Breast epithelium (tissue), 4 donors: ENCODE results near the gene PNMT. TPM values are rescaled to one million over a fixed set of nuclear protein-coding genes. Genes with fewer than 3 reads are reported as not detected.

Experiments
- DNase-seq, 2 donors: peaks; one replicate each; pipeline ENCODE4 v3.0.0-alpha.2; 2019; ENCODE audit warnings: low spot score in 2 of 2
- H3K27ac ChIP-seq, 2 donors: fragments of 200-600 bp; sonication (generic) in 1 of 2; one replicate each; pipeline ENCODE4 v1.5.1; 2016 to 2019; ENCODE audit warnings: mild to moderate bottlenecking in 1 of 2
- H3K27me3 ChIP-seq, 2 donors: fragments of 200-600 bp; sonication (generic) in 1 of 2; one replicate each; pipeline versions ENCODE4 v1.5.1 to v1.6.0; 2017 to 2019; ENCODE audit warnings: control low read depth in 1 of 2, mild to moderate bottlenecking in 1 of 2
- H3K36me3 ChIP-seq: fragments of 200-600 bp; one replicate; pipeline ENCODE4 v1.5.1; 2019
- H3K4me1 ChIP-seq, 2 donors: fragments of 200-600 bp; sonication (generic); one replicate each; pipeline ENCODE4 v1.5.1; 2016 to 2019; ENCODE audit warnings: control low read depth in 1 of 2
- H3K4me3 ChIP-seq, 3 donors: fragments of 200-600 bp; sonication (generic); 1 replicate in 2 of 3; 2 replicates in 1 of 3; pipeline ENCODE4 v1.5.1; 2016 to 2019; ENCODE audit warnings: mild to moderate bottlenecking in 3 of 3, moderate library complexity in 2 of 3
- H3K9me3 ChIP-seq, 2 donors: fragments of 200-600 bp; sonication (generic) in 1 of 2; one replicate each; pipeline ENCODE4 v1.5.1; 2016 to 2019; ENCODE audit warnings: control low read depth in 1 of 2
- CTCF ChIP-seq, 3 donors: fragments of 450-650 bp; IDR thresholded peaks; one replicate each; pipeline ENCODE4 v1.5.1; 2016 to 2017; ENCODE audit warnings: antibody characterized with exemption in 3 of 3, mild to moderate bottlenecking in 3 of 3, moderate library complexity in 3 of 3
- POLR2A ChIP-seq: fragments of 450-650 bp; IDR thresholded peaks from one replicate; pipeline ENCODE4 v1.6.1; 2016; ENCODE audit warnings: antibody characterized with exemption, mild to moderate bottlenecking, moderate library complexity
- POLR2AphosphoS5 ChIP-seq, 3 donors: sonication (generic); formaldehyde crosslinking; IDR thresholded peaks; one replicate each; pipeline ENCODE4 v1.6.1; 2017; ENCODE audit warnings: antibody characterized with exemption in 3 of 3
- intact Hi-C: fragments of 100-400 bp; cut with DNase I; formaldehyde crosslinking; loops from one replicate; pipeline ENCODE4 v1.15.1; 2023; ENCODE audit warnings: low total_unique reads
- total RNA-seq, 3 donors: library from RNA; depleted of rRNA; stranded (reverse); fragments of >200 nt; gene quantifications; one replicate each; pipeline ENCODE4 v1.1.0, GENCODE V29; 2016

PNMT gene
- total RNA-seq, 3 donors from 2014 or later = 1.6 to 9.5 (median 5.1) TPM

GRCh38 chr17:39629494-39629880 lies 38.8 kb upstream of the PNMT start:
- Histone ChIP-seq H3K36me3 (no peaks in the 10 kb centered on the region), H3K27me3 (peaks cover 0 to 3% of the 10 kb centered on the region in 2 donors), H3K4me3 (peak overlapping the region in 1 of 3 donors; percentile 22), H3K4me1 (peaks cover 8 to 14% of the 10 kb centered on the region in 2 donors), H3K9me3 (no peaks in the 10 kb centered on the region), H3K27ac (peak overlapping the region; percentile 91 to 93)
- no peak for TF ChIP-seq POLR2AphosphoS5 (IDR thresholded peaks at IDR 0.05)
- TF ChIP-seq POLR2A = no peak
- no peak for TF ChIP-seq CTCF (IDR thresholded peaks at IDR 0.05)
- no peak for DNase-seq
- intact Hi-C loops = loop anchor here (10.0 kb wide), 1 partner anchor 125 kb away; no protein-coding TSS in a partner anchor

GRCh38 chr17:39629898-39630297 lies 38.4 kb upstream of the PNMT start:
- intact Hi-C loops = loop anchor here (10.0 kb wide), 1 partner anchor 125 kb away; no protein-coding TSS in a partner anchor
- peaks cover 0 to 3% of the 10 kb centered on the region in 2 donors for H3K27me3 ChIP-seq
- no peak overlapping the region for H3K4me3 ChIP-seq
- peaks cover 8 to 14% of the 10 kb centered on the region in 2 donors for H3K4me1 ChIP-seq
- DNase-seq = no peak
- H3K36me3 ChIP-seq = no peaks in the 10 kb centered on the region
- H3K27ac ChIP-seq = peak overlapping the region; percentile 91 to 93
- H3K9me3 ChIP-seq = no peaks in the 10 kb centered on the region
- TF ChIP-seq POLR2A (no peak), CTCF (IDR thresholded peaks at IDR 0.05) (no peak), POLR2AphosphoS5 (IDR thresholded peaks at IDR 0.05) (no peak)

DNA sequence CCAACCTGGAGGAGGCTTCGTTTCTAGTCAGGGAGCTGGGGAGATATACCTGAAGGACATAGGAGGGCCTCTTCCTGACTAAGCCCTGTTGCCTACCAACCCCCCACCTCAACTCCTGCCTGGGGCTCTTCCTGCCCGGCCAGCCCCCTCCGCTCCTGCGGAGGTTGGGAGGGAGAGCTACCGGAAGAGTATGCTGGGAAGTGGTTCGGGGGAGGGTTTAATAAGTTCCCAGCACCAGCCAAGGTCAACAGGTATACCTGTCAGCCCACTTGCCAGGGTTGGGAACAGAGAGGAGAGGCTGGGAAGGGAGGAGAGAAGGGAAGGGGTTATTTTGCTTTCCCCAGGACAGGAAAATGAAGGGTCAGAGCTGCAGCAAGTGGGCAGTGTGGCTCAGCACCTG lies 36.9 kb upstream of the PNMT start:
- H3K36me3 ChIP-seq = no peaks in the 10 kb centered on the region
- peaks cover 0 to 3% of the 10 kb centered on the region in 2 donors for H3K27me3 ChIP-seq
- peak in 1 of 2 donors; percentile 53 for DNase-seq
- no peaks in the 10 kb centered on the region for H3K9me3 ChIP-seq
- peak overlapping the region in 1 of 3 donors; percentile 30 for H3K4me3 ChIP-seq
- H3K4me1 ChIP-seq = peaks cover 8 to 9% of the 10 kb centered on the region in 2 donors
- TF ChIP-seq POLR2AphosphoS5 (IDR thresholded peaks at IDR 0.05) = no peak
- TF ChIP-seq CTCF (IDR thresholded peaks at IDR 0.05) = no peak
- no peak for TF ChIP-seq POLR2A
- peak overlapping the region; percentile 91 to 93 for H3K27ac ChIP-seq
- intact Hi-C loops = no loop called here

GRCh38 chr17:39632153-39632941 lies 35.9 kb upstream of the PNMT start:
- TF ChIP-seq POLR2A (no peak), POLR2AphosphoS5 (IDR thresholded peaks at IDR 0.05) (peak in 1 of 3 donors; percentile 28)
- Histone ChIP-seq H3K27me3 (peaks cover 0 to 2% of the 10 kb centered on the region in 2 donors), H3K9me3 (no peaks in the 10 kb centered on the region), H3K36me3 (no peaks in the 10 kb centered on the region), H3K4me3 (peak overlapping the region in 2 of 3 donors; percentile 9 to 44), H3K27ac (peak overlapping the region; percentile 91 to 93), H3K4me1 (peaks cover 5 to 6% of the 10 kb centered on the region in 2 donors)
- DNase-seq = peak in 1 of 2 donors; percentile 79
- intact Hi-C loops = no loop called here

DNA sequence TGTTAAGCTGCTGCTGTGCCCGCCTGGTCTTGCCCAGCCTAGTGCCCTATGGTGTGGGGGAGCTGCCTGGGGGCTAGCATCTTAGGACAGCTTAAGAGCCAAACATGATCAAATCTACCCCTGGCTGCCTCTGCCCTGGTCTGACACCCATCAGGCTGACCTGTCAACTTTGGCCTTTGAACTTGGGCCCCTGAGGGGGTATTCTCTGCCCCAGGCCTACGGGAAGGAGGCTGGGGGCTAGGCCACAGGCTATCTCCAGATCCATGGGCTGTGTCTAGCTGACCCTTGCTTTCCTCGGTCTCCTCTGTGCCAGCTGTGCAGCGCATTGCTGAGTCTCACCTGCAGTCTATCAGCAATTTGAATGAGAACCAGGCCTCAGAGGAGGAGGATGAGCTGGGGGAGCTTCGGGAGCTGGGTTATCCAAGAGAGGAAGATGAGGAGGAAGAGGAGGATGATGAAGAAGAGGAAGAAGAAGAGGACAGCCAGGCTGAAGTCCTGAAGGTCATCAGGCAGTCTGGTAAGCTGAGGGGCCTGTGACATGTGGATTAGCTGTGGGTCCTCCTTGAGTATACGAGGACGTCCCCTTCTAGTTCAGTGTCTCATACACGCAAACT lies 34.6 kb upstream of the PNMT start:
- H3K9me3 ChIP-seq = no peaks in the 10 kb centered on the region
- H3K4me3 ChIP-seq = no peak overlapping the region
- DNase-seq = no peak
- TF ChIP-seq POLR2A = no peak
- no peak for TF ChIP-seq CTCF (IDR thresholded peaks at IDR 0.05)
- TF ChIP-seq POLR2AphosphoS5 (IDR thresholded peaks at IDR 0.05) = no peak
- no peaks in the 10 kb centered on the region for H3K27me3 ChIP-seq
- no peaks in the 10 kb centered on the region for H3K36me3 ChIP-seq
- peak overlapping the region; percentile 91 to 93 for H3K27ac ChIP-seq
- H3K4me1 ChIP-seq = peaks cover 10 to 11% of the 10 kb centered on the region in 2 donors
- intact Hi-C loops = no loop called here
